Subcutaneous abdominal adipose tissue (tissue), 5 donors: ENCODE measurements around the gene TAS1R1.

Experiments used
- H3K27ac ChIP-seq: one replicate; pipeline ENCODE4 v1.7.0; 2013; ENCODE audit warnings: low read depth, mild to moderate bottlenecking, inconsistent platforms, low read length, moderate library complexity
- H3K27me3 ChIP-seq, 5 donors: one replicate each; pipeline ENCODE4 v1.7.0; 2013; ENCODE audit warnings: low read length in 5 of 5, inconsistent platforms in 1 of 5; ENCODE audit not compliant: control insufficient read depth in 5 of 5, insufficient read depth in 4 of 5
- H3K36me3 ChIP-seq, 5 donors: one replicate each; pipeline ENCODE4 v1.7.0; 2013; ENCODE audit warnings: low read length in 5 of 5; ENCODE audit not compliant: control insufficient read depth in 5 of 5, insufficient read depth in 5 of 5
- H3K4me1 ChIP-seq, 5 donors: one replicate each; pipeline ENCODE4 v1.7.0; 2013; ENCODE audit warnings: low read length in 5 of 5, mild to moderate bottlenecking in 3 of 5, moderate library complexity in 1 of 5; ENCODE audit not compliant: control insufficient read depth in 5 of 5, insufficient read depth in 5 of 5
- H3K4me3 ChIP-seq, 5 donors: one replicate each; pipeline ENCODE4 v1.7.0; 2013; ENCODE audit warnings: low read length in 5 of 5, low read depth in 1 of 5
- H3K9ac ChIP-seq, 5 donors: one replicate each; pipeline ENCODE4 v1.7.0; 2013; ENCODE audit warnings: low read length in 5 of 5, mild to moderate bottlenecking in 4 of 5, moderate library complexity in 3 of 5
- H3K9me3 ChIP-seq, 5 donors: one replicate each; pipeline ENCODE4 v1.7.0; 2013; ENCODE audit warnings: low read length in 5 of 5; ENCODE audit not compliant: control insufficient read depth in 5 of 5
- donor health status: healthy.
- donor health status: healthy.
- donor health status: healthy.
- donor health status: healthy.
- donor health status: healthy.

Gene TAS1R1

DNA sequence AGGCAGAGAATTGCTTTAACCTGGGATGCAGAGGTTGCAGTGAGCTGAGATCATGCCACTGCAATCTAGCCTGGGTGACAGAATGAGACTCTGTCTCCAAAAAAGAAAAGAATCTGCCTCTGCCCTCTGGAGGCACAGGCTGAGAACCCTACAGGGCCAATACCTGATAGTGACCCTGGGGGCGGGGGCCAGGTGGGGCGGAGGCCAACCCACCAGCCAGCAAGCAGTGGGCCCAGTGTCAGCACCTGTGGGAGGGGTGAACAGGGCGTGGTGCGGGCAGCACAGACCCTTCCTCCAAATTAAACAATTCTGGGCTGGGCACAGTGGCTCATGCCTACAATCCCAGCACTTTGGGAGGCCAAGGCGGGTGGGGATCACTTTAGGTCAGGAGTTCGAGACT is 44.6 kb upstream of the TAS1R1 start:
- H3K36me3 ChIP-seq, result no peaks in the 10 kb centered on the region
- H3K27ac ChIP-seq, result peak overlapping the region; percentile 6
- H3K27me3 ChIP-seq, result no peaks in the 10 kb centered on the region

GRCh38 chr1:6511056-6511455 is 44.1 kb upstream of the TAS1R1 start:
- Histone ChIP-seq H3K4me3 (no peak overlapping the region), H3K36me3 (no peaks in the 10 kb centered on the region), H3K9ac (no peak overlapping the region), H3K27ac (no peak overlapping the region), H3K27me3 (no peaks in the 10 kb centered on the region), H3K4me1 (peaks cover 2 to 89% (median 67%) of the 10 kb centered on the region in 5 donors), H3K9me3 (no peaks in the 10 kb centered on the region)

More for the DNA sequence above, 44.6 kb upstream of the TAS1R1 start:
- Histone ChIP-seq H3K9ac (no peak overlapping the region), H3K9me3 (no peaks in the 10 kb centered on the region), H3K4me3 (no peak overlapping the region), H3K4me1 (peaks cover 2 to 89% (median 61%) of the 10 kb centered on the region in 5 donors)

- peaks cover 2 to 85% (median 66%) of the 10 kb centered on the region in 5 donors for H3K4me1 ChIP-seq
- no peak overlapping the region for H3K4me3 ChIP-seq
- H3K9me3 ChIP-seq, result no peaks in the 10 kb centered on the region
- no peaks in the 10 kb centered on the region for H3K36me3 ChIP-seq
- H3K27me3 ChIP-seq, result no peaks in the 10 kb centered on the region
- H3K27ac ChIP-seq, result no peak overlapping the region
- H3K9ac ChIP-seq, result peak overlapping the region in 2 of 5 donors; percentile 30
Measured at GRCh38 chr1:6511561-6512244, 43.4 kb upstream of the TAS1R1 start.

GRCh38 chr1:6512245-6512907 is 42.7 kb upstream of the TAS1R1 start:
- Histone ChIP-seq H3K4me3 (no peak overlapping the region), H3K4me1 (peaks cover 2 to 80% (median 62%) of the 10 kb centered on the region in 5 donors), H3K27ac (peak overlapping the region; percentile 11)

GRCh38 chr1:6512908-6513280 is 42.2 kb upstream of the TAS1R1 start:
- H3K9ac ChIP-seq, result peak overlapping the region in 1 of 5 donors; percentile 52
- no peaks in the 10 kb centered on the region for H3K9me3 ChIP-seq

More at GRCh38 chr1:6512245-6512907, 42.7 kb upstream of the TAS1R1 start:
- Histone ChIP-seq H3K9me3 (no peaks in the 10 kb centered on the region), H3K36me3 (no peaks in the 10 kb centered on the region), H3K27me3 (no peaks in the 10 kb centered on the region), H3K9ac (peak overlapping the region in 2 of 5 donors; percentile 19 to 30)

DNA sequence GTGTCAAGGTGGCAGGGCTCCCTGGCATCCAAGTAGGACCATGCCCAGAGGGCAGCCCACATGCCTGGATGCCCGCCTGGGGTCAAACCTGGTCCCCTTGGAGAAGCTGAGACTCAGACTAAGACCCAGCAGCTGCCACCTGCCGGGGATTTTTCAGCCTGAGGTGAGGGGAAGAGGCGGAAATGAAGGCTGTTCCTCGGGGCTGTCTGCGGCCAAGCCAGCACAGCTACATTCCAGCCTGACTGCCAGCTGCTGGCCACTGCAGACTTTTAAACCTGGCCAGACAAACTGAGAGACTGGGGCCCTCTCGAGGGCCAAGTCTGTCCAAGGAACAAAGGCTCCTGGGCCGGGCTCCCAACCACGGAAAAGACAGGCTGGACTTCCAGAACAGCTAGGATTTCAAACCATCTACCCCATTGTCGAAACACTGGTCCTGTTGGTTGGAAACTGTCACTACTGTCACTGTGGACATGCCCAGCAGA is 41.7 kb upstream of the TAS1R1 start:
- H3K9me3 ChIP-seq, result no peaks in the 10 kb centered on the region
- no peaks in the 10 kb centered on the region for H3K27me3 ChIP-seq
- no peak overlapping the region for H3K4me3 ChIP-seq
- H3K4me1 ChIP-seq, result peaks cover 2 to 75% (median 55%) of the 10 kb centered on the region in 5 donors
- peak overlapping the region; percentile 11 for H3K27ac ChIP-seq
- H3K36me3 ChIP-seq, result no peaks in the 10 kb centered on the region
- peak overlapping the region in 1 of 5 donors; percentile 52 for H3K9ac ChIP-seq

More at GRCh38 chr1:6512908-6513280, 42.2 kb upstream of the TAS1R1 start:
- Histone ChIP-seq H3K27ac (peak overlapping the region; percentile 11), H3K4me3 (no peak overlapping the region), H3K27me3 (no peaks in the 10 kb centered on the region), H3K36me3 (no peaks in the 10 kb centered on the region), H3K4me1 (peaks cover 2 to 79% (median 60%) of the 10 kb centered on the region in 5 donors)

- H3K9me3 ChIP-seq, result no peaks in the 10 kb centered on the region
- H3K4me3 ChIP-seq, result no peak overlapping the region
- H3K36me3 ChIP-seq, result no peaks in the 10 kb centered on the region
- H3K9ac ChIP-seq, result no peak overlapping the region
- no peak overlapping the region for H3K27ac ChIP-seq
- H3K27me3 ChIP-seq, result no peaks in the 10 kb centered on the region
- peaks cover 7 to 75% (median 57%) of the 10 kb centered on the region in 5 donors for H3K4me1 ChIP-seq
Measured at GRCh38 chr1:6515771-6516170, 39.3 kb upstream of the TAS1R1 start.

- Histone ChIP-seq H3K9ac (no peak overlapping the region), H3K27ac (no peak overlapping the region), H3K36me3 (no peaks in the 10 kb centered on the region), H3K27me3 (no peaks in the 10 kb centered on the region), H3K4me3 (no peak overlapping the region), H3K9me3 (no peaks in the 10 kb centered on the region), H3K4me1 (peaks cover 7 to 62% (median 45%) of the 10 kb centered on the region in 5 donors)
Measured at GRCh38 chr1:6517435-6517851, 37.7 kb upstream of the TAS1R1 start.

DNA sequence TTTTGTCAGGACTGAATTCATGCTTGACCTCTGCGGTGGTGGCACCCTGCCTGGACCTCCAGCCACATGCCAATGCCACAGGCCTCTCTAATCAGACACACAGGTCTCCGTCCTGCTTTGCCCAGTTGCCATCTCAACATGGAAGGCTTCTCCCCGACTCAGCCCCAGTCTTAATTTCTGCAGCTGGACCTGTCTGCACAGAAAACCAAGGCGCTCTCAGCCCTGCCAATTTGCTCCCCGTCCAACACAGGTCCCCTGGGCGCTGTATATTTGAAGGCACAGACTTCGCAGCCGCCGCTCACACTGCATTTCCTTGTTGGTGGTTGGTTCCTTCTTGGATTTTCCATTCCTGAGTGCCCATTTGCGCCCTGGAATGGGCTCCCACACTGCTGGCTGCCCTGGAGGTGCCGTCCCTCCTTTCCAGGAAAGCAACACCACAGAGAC is 35.6 kb upstream of the TAS1R1 start:
- H3K9ac ChIP-seq, result peak overlapping the region in 1 of 5 donors; percentile 62
- H3K4me3 ChIP-seq, result peak overlapping the region in 3 of 5 donors; percentile 11 to 44 (median 35)
- no peaks in the 10 kb centered on the region for H3K9me3 ChIP-seq
- H3K36me3 ChIP-seq, result peaks cover 0 to 5% (median 0%) of the 10 kb centered on the region in 5 donors
- peaks cover 4 to 50% (median 29%) of the 10 kb centered on the region in 5 donors for H3K4me1 ChIP-seq
- H3K27me3 ChIP-seq, result no peaks in the 10 kb centered on the region
- H3K27ac ChIP-seq, result peak overlapping the region; percentile 72
